T-helper 2 cell (primary cell): ENCODE results near the gene ZNF823.
"Not testable (repeated sequence)": the region's sequence is repeated elsewhere in the genome, so short reads cannot be mapped to it uniquely, and the experiment has no call there.

Experiments used
- DNase-seq, 5 experiments: peaks; one replicate each; pipeline versions ENCODE4 v3.0.0 to v3.0.0-alpha.2; 2012 to 2022
- total RNA-seq, 2 donors: gene quantifications; one replicate each; lab custom pipeline; 2026; lab: John Stamatoyannopoulos, UW

Gene ZNF823
- 1.6 to 5.8 reads per million in 2 donors for total RNA-seq

- peak; percentile 76 to 98 (median 93) for DNase-seq
These were observed at the start of gene ZNF823 for GRCh38 chr19:11738746-11739620. ZNF823 (minus strand) TSS chr19:11738946; CDS start chr19:11738819, 127 bp downstream.

- no peak for DNase-seq
These were observed 48.8 kb upstream of the ZNF823 start for GRCh38 chr19:11787536-11787935.

GRCh38 chr19:11784356-11784755, 45.6 kb upstream of the ZNF823 start:
- DNase-seq, result no peak

- no peak for DNase-seq
These were observed 45.0 kb upstream of the ZNF823 start for GRCh38 chr19:11783767-11784166.

- DNase-seq, result peak in 1 of 5 experiments; percentile 11
These were observed 42.7 kb upstream of the ZNF823 start for GRCh38 chr19:11781295-11782057.

- DNase-seq, result no peak
These were observed 41.8 kb upstream of the ZNF823 start for GRCh38 chr19:11780431-11781020.

GRCh38 chr19:11776669-11777068, 37.9 kb upstream of the ZNF823 start:
- DNase-seq, result not testable (repeated sequence)

- not testable (repeated sequence) for DNase-seq
These were observed 32.8 kb upstream of the ZNF823 start for GRCh38 chr19:11771520-11771919.

- DNase-seq, result no peak
These were observed 31.2 kb upstream of the ZNF823 start for GRCh38 chr19:11769995-11770394.

- DNase-seq, result peak in 1 of 5 experiments; percentile 37
These were observed 28.9 kb upstream of the ZNF823 start for GRCh38 chr19:11767633-11768133.

- DNase-seq, result peak; percentile 59 to 94 (median 79)
These were observed 28.1 kb upstream of the ZNF823 start, which contains the start of gene ZNF441 for GRCh38 chr19:11766597-11767591. ZNF441 (plus strand) TSS chr19:11767000; CDS start chr19:11767194, 194 bp downstream.

- DNase-seq, result no peak
These were observed 24.9 kb upstream of the ZNF823 start for GRCh38 chr19:11763611-11764010.

GRCh38 chr19:11763117-11763516, 24.4 kb upstream of the ZNF823 start:
- no peak for DNase-seq

GRCh38 chr19:11759805-11760204, 21.1 kb upstream of the ZNF823 start:
- no peak for DNase-seq

- no peak for DNase-seq
These were observed 18.2 kb upstream of the ZNF823 start for GRCh38 chr19:11756965-11757364.

- no peak for DNase-seq
These were observed 15.9 kb upstream of the ZNF823 start for GRCh38 chr19:11754663-11755062.

GRCh38 chr19:11752244-11752736, 13.5 kb upstream of the ZNF823 start:
- no peak for DNase-seq

- DNase-seq, result no peak
These were observed 11.0 kb upstream of the ZNF823 start for GRCh38 chr19:11749751-11750150.

GRCh38 chr19:11747277-11747676, 8.5 kb upstream of the ZNF823 start:
- DNase-seq, result no peak

- DNase-seq, result no peak
These were observed 7.1 kb upstream of the ZNF823 start for GRCh38 chr19:11745869-11746268.
